Occipital lobe (tissue), 2 donors: ENCODE measurements around the gene NUP210L. TPM values are rescaled to one million over a fixed set of nuclear protein-coding genes. Genes with fewer than 3 reads are reported as not detected.
A peak's percentile ranks its signal among the peaks of the same experiment; 100 is the strongest.
"Not testable (repeated sequence)": the region's sequence is repeated elsewhere in the genome, so short reads cannot be mapped to it uniquely, and the experiment has no call there.

Source experiments
- DNase-seq: peaks from one replicate; lab custom pipeline; 2025; lab: John Stamatoyannopoulos, UW
- total RNA-seq: library from RNA; depleted of rRNA; stranded (reverse); fragments of >200 nt; gene quantifications from one replicate; pipeline ENCODE4 v1.2.3, GENCODE V29; 2014

Gene NUP210L
- total RNA-seq, 1 donor from 2014 or later: under 0.01 TPM

- no peak for DNase-seq
These were observed 163.1 kb downstream of the NUP210L start for GRCh38 chr1:153991806-153992205.

- no peak for DNase-seq
These were observed 163.7 kb downstream of the NUP210L start for GRCh38 chr1:153991151-153991630.

DNA sequence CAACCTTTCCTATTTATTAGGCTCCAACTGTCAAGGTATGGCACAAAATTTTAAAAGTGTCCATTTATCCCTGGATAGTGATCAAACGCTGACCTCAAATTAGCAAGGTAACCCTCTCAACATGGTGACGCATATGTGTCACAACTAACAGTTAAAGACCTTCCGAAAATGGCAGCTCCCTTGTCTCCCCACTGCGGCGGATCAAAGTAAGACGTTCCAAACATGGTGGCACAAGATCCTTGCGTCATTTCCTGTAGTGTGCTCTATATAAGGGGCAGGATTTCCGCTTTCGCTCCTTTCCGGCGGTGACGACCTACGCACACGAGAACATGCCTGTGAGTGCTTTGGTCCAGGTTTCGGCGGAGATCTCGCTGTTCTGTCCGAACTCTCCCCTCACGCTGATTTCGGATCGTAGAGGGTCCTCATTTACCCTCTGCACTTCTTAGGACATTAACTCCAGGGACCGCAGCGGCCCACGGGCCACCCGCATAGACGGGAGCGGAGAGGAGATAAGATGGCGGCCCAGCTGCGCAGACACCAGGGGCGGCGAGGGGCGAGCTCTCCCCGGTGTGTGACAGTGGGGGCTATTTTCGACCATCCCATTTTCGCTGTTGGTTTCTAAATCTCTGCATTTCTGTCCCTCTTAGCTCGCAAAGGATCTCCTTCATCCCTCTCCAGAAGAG, 164.3 kb downstream of the NUP210L start, which contains the start of gene RPS27:
Gene RPS27 (plus strand): TSS at position 295 of the 683 bp plus-strand sequence. CDS start 35 bp downstream, at position 330.
- DNase-seq: peak; percentile 84

GRCh38 chr1:153987621-153988020, 167.3 kb downstream of the NUP210L start:
- no peak for DNase-seq

DNA sequence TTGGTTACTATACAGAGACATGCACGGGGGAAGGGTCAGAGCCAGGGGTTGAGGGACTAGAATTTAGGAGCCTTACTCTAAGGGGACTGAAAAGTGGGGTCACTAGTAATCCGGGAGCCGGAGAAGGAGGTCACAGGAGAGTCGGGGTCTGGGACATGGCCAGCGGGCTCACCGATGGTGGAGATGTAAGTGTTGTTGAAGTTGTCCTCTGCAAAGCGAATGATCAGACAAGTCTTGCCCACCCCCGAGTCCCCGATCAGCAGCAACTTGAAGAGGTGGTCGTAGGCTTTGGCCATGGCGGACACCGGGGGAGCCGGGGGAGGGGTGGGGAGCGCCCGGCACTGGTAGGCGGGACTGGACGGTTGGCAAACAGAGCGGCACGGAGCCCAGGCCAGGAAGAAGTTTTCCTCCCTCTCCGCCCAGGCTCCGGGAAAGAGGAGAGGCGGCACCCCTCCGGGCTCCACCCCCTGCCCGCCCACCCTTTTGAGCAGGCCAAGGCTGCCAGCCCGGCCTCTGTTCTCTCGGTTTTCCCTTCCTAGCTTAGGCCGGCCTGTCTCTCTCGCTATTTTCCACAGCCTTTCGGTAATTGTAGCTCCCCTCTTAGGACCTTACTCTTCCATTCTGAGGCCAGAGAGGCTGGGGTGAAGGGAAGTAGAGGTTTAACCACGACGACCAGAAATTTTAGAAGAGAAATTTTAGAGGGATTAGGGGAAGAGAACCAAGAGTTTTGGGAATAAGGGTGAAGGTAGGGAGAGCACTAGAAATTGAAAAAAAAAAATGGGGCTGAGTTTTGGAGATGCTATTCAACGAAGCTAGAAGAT, 168.7 kb downstream of the NUP210L start, which contains the start of gene RAB13:
Gene RAB13 (minus strand): TSS at position 399 of the 821 bp plus-strand sequence. CDS start 103 bp downstream, at position 296.
- peak; percentile 34 for DNase-seq

DNA sequence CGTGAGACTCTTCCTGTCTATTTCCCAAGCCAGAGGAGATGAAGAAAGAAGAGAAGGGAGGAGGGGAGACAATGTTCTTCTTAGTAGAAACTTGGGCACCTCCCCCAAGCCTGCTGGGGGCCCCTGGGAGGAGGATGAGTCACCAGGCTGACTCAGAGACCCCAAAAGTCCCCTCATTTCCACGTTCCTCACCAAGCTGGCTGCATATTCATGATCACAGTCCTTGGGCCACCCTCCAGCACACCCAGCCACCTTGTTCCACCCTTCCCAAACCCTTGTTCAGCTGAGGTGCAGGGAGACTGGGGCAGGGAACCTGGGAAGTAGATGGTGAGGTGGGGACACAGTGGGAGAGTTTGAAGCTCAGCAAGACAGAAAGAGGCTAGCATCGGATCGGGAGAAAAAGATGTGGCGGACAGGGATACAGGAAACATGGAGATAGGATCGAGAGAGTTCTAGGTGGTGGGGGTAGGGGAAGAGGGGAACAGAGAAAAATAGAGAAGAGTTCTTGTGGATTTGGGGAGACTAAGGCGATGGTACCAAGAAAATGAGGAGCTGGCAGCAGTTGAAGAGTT, 169.4 kb downstream of the NUP210L start:
- DNase-seq: no peak

GRCh38 chr1:153984123-153984894, 170.6 kb downstream of the NUP210L start:
- DNase-seq: no peak

GRCh38 chr1:153981735-153982134, 173.1 kb downstream of the NUP210L start:
- not testable (repeated sequence) for DNase-seq

DNA sequence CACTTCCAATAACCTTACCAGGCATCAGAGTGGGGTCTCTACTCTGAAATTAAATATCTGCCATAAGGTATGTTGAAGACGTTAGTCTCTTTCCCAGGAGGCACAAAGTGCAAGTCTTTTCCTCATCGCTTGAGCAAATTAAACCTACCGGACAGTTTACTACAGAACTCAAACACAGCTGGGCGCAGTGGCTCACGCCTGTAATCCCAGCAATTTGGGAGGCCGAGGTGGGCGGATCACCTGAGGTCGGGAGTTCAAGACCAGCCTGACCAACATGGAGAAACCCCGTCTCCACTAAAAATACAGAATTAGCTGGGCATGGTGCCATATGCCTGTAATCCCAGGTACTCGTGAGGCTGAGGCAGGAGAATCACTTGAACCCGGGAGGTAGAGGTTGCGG, 175.8 kb downstream of the NUP210L start:
- DNase-seq: not testable (repeated sequence)

GRCh38 chr1:153978274-153978909, 176.5 kb downstream of the NUP210L start:
- DNase-seq: no peak

GRCh38 chr1:153977250-153978240, 177.3 kb downstream of the NUP210L start, which contains the start of gene JTB:
Gene JTB, minus strand, starts transcription at chr1:153977674. Its CDS starts 422 bp downstream, at chr1:153977252.
- peak; percentile 85 for DNase-seq

- no peak for DNase-seq
These were observed 178.0 kb downstream of the NUP210L start for GRCh38 chr1:153976819-153977249.

DNA sequence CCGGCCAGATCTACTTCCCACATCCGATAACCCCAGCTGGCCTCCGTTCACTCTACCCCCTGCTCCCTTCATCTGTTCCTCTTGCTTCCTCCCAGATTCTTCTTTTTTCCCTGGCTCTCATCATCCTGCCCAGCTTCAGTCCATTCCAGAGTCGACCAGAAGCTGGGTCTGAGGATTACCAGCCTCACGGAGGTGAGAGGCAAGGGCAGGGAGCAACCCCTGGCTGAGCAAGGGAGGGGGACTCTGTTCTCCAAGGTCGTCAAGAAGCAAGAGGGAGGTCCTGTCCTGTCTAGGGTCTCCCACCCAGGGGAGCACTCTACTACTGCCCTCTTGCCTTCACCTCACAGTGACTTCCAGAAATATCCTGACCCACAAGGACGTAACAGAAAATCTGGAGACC, 181.3 kb downstream of the NUP210L start:
- no peak for DNase-seq

DNA sequence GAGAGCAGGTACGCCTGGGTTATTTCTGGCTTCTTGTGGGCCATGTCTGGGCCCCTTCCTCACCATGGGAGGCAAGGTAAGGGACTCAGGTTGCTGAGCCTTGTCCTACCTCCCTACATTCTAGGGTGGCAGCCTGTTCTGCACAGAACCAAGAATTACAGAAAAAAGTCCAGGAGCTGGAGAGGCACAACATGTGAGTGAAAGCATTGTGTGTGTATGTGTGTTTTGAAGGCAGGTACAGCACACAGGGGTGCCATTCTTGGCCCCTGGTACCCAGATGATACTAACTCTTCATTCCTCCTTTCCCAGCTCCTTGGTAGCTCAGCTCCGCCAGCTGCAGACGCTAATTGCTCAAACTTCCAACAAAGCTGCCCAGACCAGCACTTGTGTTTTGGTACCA, 181.8 kb downstream of the NUP210L start:
- DNase-seq: no peak

DNA sequence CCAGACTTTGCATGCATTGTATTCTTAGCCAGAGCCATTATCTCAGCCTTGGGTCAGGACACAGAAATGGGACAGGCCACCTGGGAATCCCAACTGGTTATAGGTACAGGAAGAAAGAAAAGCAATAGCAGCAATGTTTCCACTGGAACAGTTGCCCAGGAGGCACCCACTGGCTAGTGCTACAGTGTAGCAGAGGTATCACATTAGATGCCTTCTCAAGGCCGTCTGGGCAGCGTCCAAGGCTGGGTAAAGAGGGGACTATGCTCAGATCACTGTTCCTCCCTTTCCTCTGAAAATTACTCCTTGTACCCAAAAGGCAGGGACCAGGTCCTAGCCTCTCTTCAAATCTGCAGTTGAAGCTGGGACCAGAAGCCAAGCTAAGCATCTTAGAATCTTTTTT, 184.5 kb downstream of the NUP210L start:
- DNase-seq: no peak

- no peak for DNase-seq
These were observed 185.9 kb downstream of the NUP210L start for GRCh38 chr1:153968972-153969371.

DNA sequence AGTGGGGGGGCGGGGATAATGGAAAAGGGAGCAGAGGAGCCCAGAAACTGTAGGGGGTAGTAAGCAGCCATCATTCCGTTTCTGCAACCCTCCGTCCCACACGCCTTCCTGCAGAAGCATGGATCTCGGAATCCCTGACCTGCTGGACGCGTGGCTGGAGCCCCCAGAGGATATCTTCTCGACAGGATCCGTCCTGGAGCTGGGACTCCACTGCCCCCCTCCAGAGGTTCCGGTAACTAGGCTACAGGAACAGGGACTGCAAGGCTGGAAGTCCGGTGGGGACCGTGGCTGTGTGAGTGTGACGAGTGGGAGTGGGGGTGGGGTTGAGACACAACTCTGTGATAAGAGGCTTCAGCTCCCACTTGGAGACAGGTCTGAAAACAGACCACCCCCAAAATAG, 186.5 kb downstream of the NUP210L start:
- DNase-seq: no peak

- DNase-seq: no peak
These were observed 186.9 kb downstream of the NUP210L start for GRCh38 chr1:153968000-153968363.
